Keratinocyte (primary cell): Measurements from ENCODE around the gene SLFN12. TPM values are rescaled to one million over a fixed set of nuclear protein-coding genes. Genes with fewer than 3 reads are reported as not detected.

Experiments
- DNase-seq: peaks from one replicate; pipeline ENCODE4 v3.0.0-alpha.2; 2011; ENCODE audit warnings: low read depth, missing footprints, low spot score
- FAIRE-seq: peaks from 2 replicates; lab custom pipeline; 2011; peaks lifted over from hg19 to GRCh38; lab: Jason Lieb, UNC
- H2AFZ ChIP-seq: 2 replicates; pipeline ENCODE4 v1.6.0; 2012; ENCODE audit warnings: low read length, control low read depth, inconsistent platforms; ENCODE audit not compliant: control insufficient read depth
- H3K27ac ChIP-seq: 2 replicates; pipeline ENCODE4 v1.5.1; 2011; ENCODE audit warnings: low read length; ENCODE audit not compliant: control insufficient read depth, insufficient read depth
- H3K27me3 ChIP-seq: 3 replicates; pipeline ENCODE4 v1.6.0; 2011; ENCODE audit warnings: low read length; ENCODE audit not compliant: control insufficient read depth, insufficient read depth; ENCODE audit errors: extremely low read depth
- H3K36me3 ChIP-seq, 2 experiments: 2 replicates in 1 of 2; 3 replicates in 1 of 2; pipeline ENCODE4 v1.5.1; 2011; ENCODE audit warnings: low read length in 2 of 2, mild to moderate bottlenecking in 1 of 2; ENCODE audit not compliant: control insufficient read depth in 2 of 2, insufficient read depth in 2 of 2; ENCODE audit errors: extremely low read depth in 1 of 2
- H3K4me1 ChIP-seq: 3 replicates; pipeline ENCODE4 v1.5.1; 2011; ENCODE audit warnings: low read length; ENCODE audit not compliant: control insufficient read depth, insufficient read depth; ENCODE audit errors: extremely low read depth
- H3K4me2 ChIP-seq: 3 replicates; pipeline ENCODE4 v1.6.0; 2011; ENCODE audit warnings: low read depth, low read length; ENCODE audit not compliant: control insufficient read depth, insufficient read depth; ENCODE audit errors: extremely low read depth
- H3K4me3 ChIP-seq, 3 experiments: fragments of 200-600 bp in 1 of 3; sonication (generic) in 1 of 3; 2 replicates in 2 of 3; 3 replicates in 1 of 3; pipeline ENCODE4 v1.5.1; 2011 to 2016; ENCODE audit warnings: low read length in 3 of 3, mild to moderate bottlenecking in 3 of 3, control low read depth in 2 of 3, inconsistent platforms in 1 of 3, low read depth in 1 of 3, mixed read lengths in 1 of 3, mixed run types in 1 of 3, moderate library complexity in 1 of 3; ENCODE audit not compliant: control insufficient read depth in 2 of 3, insufficient read depth in 2 of 3; ENCODE audit errors: extremely low read depth in 1 of 3
- H3K79me2 ChIP-seq: 2 replicates; pipeline ENCODE4 v1.6.0; 2012; ENCODE audit warnings: low read length; ENCODE audit not compliant: control insufficient read depth, insufficient read depth
- H3K9ac ChIP-seq: 3 replicates; pipeline ENCODE4 v1.6.0; 2011; ENCODE audit warnings: low read length; ENCODE audit not compliant: control insufficient read depth, insufficient read depth; ENCODE audit errors: extremely low read depth
- H3K9me1 ChIP-seq: 3 replicates; pipeline ENCODE4 v1.6.0; 2011; ENCODE audit warnings: low read length; ENCODE audit not compliant: control insufficient read depth, insufficient read depth; ENCODE audit errors: extremely low read depth
- H3K9me3 ChIP-seq: 2 replicates; pipeline ENCODE4 v1.5.1; 2012; ENCODE audit warnings: low read depth, low read length; ENCODE audit not compliant: control insufficient read depth
- H4K20me1 ChIP-seq: 3 replicates; pipeline ENCODE4 v1.6.0; 2011; ENCODE audit warnings: low read length; ENCODE audit not compliant: control insufficient read depth, insufficient read depth; ENCODE audit errors: extremely low read depth
- EZH2 ChIP-seq: IDR thresholded peaks from one replicate; pipeline ENCODE4 v1.6.1; 2012; ENCODE audit warnings: inconsistent platforms, mild to moderate bottlenecking, low read length, moderate library complexity
- dilution Hi-C: fragments of 300-500 bp; cut with MboI; formaldehyde crosslinking; loops from one replicate; pipeline ENCODE4 v1.7.0; 2020; ENCODE audit warnings: low sequenced_read_pairs; ENCODE audit not compliant: extremely low pct_ligation_motif_present
- polyA plus RNA-seq, 5 experiments: library from polyadenylated mRNA; depleted of rRNA in 3 of 5; stranded (reverse) in 3 of 5; stranded (forward) in 1 of 5; unstranded in 1 of 5; fragments of >200 nt; gene quantifications; 1 replicate in 1 of 5; 2 replicates in 3 of 5; 3 replicates in 1 of 5; pipeline versions ENCODE4 v1.2.1 to v1.2.3, GENCODE V29; 2011 to 2012; ENCODE audit warnings: missing spikeins in 2 of 5, low read depth in 1 of 5, low replicate concordance in 1 of 5
- TF ChIP-seq, protein P1 (sequence below), 3 experiments: IDR thresholded peaks in 1 of 3; conservative IDR thresholded peaks in 1 of 3; optimal IDR thresholded peaks in 1 of 3; 2 replicates in 2 of 3; 3 replicates in 1 of 3; pipeline versions ENCODE3 to v1.5.1; 2011; ENCODE audit warnings: low read length in 3 of 3, mild to moderate bottlenecking in 3 of 3, moderate library complexity in 2 of 3, control low read depth in 1 of 3, inconsistent platforms in 1 of 3; ENCODE audit not compliant: insufficient read depth in 2 of 3; ENCODE audit errors: extremely low read depth in 1 of 3

SLFN12 gene
- polyA plus RNA-seq, 1 donor (not counting 4 experiments of a cell fraction or from before 2014, with no cell fraction given) = 15.2 TPM

DNA sequence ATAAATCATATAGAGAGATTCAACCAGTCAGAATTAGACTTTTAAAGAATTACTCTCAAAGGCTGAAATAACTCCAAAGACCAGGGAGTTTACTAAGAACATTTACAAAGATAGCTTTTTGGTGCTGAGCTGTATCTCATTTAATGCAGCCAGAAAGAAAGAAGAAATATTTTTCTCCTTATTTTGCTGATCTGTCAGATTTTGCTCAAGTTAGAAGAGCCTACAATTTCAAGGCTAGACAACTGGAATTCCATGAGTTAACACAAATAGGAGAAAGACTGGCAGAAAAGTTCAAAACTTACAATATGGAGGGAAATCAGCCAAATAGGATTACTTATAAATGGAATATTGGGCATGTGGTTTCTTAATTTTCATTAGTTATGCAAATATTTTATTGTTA is 6.1 kb upstream of the SLFN12 start:
- dilution Hi-C loops = no loop called here
- FAIRE-seq (no peak), DNase-seq (no peak)
- no peak overlapping the region for H3K4me2 ChIP-seq
- no peak overlapping the region for H3K27ac ChIP-seq
- no peaks in the 10 kb centered on the region for H4K20me1 ChIP-seq
- no peak overlapping the region for H2AFZ ChIP-seq
- no peaks in the 10 kb centered on the region for H3K27me3 ChIP-seq
- no peaks in the 10 kb centered on the region for H3K9me3 ChIP-seq
- TF ChIP-seq EZH2 = no peak
- TF ChIP-seq, protein P1, sequence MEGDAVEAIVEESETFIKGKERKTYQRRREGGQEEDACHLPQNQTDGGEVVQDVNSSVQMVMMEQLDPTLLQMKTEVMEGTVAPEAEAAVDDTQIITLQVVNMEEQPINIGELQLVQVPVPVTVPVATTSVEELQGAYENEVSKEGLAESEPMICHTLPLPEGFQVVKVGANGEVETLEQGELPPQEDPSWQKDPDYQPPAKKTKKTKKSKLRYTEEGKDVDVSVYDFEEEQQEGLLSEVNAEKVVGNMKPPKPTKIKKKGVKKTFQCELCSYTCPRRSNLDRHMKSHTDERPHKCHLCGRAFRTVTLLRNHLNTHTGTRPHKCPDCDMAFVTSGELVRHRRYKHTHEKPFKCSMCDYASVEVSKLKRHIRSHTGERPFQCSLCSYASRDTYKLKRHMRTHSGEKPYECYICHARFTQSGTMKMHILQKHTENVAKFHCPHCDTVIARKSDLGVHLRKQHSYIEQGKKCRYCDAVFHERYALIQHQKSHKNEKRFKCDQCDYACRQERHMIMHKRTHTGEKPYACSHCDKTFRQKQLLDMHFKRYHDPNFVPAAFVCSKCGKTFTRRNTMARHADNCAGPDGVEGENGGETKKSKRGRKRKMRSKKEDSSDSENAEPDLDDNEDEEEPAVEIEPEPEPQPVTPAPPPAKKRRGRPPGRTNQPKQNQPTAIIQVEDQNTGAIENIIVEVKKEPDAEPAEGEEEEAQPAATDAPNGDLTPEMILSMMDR (optimal IDR thresholded peaks at IDR 0.05 in 1 of 3, IDR thresholded peaks at IDR 0.05 in 1 of 3, conservative IDR thresholded peaks at IDR 0.05 in 1 of 3; ENCODE audit: extremely low read depth in 1 of 3, insufficient read depth in 2 of 3, low read length in 3 of 3) = no peak
- H3K79me2 ChIP-seq = no peaks in the 10 kb centered on the region
- H3K4me1 ChIP-seq = peaks cover 4% of the 10 kb centered on the region
- H3K9me1 ChIP-seq = no peaks in the 10 kb centered on the region
- H3K4me3 ChIP-seq = no peak overlapping the region
- H3K36me3 ChIP-seq = no peaks in the 10 kb centered on the region
- H3K9ac ChIP-seq = no peak overlapping the region

DNA sequence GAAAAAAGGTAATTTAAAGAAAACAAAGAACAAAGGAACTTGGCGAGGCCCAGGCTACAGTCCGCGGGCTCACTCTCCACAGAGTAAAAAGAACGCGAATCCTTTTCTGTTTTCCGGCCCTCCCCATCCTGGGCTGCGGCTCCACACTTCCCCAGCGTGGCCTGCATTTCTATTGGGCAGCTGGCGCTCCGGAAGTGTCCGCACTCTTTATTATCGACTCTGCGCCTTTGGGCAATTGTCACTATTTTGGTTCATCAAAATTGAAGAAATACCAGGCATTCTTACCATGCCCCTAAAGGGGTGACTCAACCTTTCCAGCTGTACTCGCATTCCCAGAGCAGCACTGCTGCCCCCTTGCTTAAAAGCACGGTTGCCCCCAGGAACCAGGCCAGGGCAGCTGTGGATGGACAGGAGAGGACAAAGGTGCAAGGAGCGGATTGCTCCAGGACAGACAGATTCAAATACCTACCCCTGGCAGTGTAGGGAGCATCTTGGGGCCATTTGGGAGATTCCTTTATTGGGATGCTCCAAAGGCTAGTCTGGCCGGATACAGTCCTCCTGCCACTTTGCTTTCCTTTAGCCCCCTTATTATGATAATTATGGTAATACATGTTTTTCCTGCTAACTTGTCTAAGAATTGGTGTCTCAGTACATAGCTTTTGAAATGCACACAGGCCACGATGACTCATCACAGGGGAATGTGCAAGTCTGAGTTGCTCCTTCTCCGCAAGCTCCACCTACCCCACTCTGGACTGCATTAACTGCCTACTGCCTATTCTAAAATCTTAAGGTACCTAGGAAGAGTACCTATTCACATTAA is 985 bp upstream of the SLFN12 start:
- H3K9me1 ChIP-seq = no peaks in the 10 kb centered on the region
- peaks cover 21% of the 10 kb centered on the region for H3K79me2 ChIP-seq
- H4K20me1 ChIP-seq = no peaks in the 10 kb centered on the region
- dilution Hi-C loops = no loop called here
- peak overlapping the region; percentile 85 for H3K4me2 ChIP-seq
- H3K27me3 ChIP-seq = no peaks in the 10 kb centered on the region
- peak; percentile 97 for FAIRE-seq
- H2AFZ ChIP-seq = peak overlapping the region; percentile 77
- peak overlapping the region; percentile 47 to 83 (median 59) for H3K4me3 ChIP-seq
- peaks cover 8% of the 10 kb centered on the region for H3K4me1 ChIP-seq
- peak overlapping the region; percentile 62 for H3K9ac ChIP-seq
- H3K9me3 ChIP-seq = no peaks in the 10 kb centered on the region
- no peaks in the 10 kb centered on the region for H3K36me3 ChIP-seq
- TF ChIP-seq, protein P1 (optimal IDR thresholded peaks at IDR 0.05 in 1 of 3, IDR thresholded peaks at IDR 0.05 in 1 of 3, conservative IDR thresholded peaks at IDR 0.05 in 1 of 3; ENCODE audit: extremely low read depth in 1 of 3, insufficient read depth in 2 of 3, low read length in 3 of 3) = peak in 2 of 3 experiments; percentile 18 to 30
- TF ChIP-seq EZH2 = no peak
- peak overlapping the region; percentile 70 for H3K27ac ChIP-seq
- peak; percentile 98 for DNase-seq
